Gastroesophageal sphincter (tissue), 3 donors: ENCODE data around the gene LHX6.

Experiments used
- EP300 ChIP-seq: sonication (generic); formaldehyde crosslinking; IDR thresholded peaks from one replicate; pipeline ENCODE4 v1.6.1; 2017; ENCODE audit warnings: antibody characterized with exemption, mild to moderate bottlenecking
- POLR2A ChIP-seq, 2 donors: fragments of 450-650 bp; IDR thresholded peaks; one replicate each; pipeline ENCODE4 v1.6.1; 2017; ENCODE audit warnings: antibody characterized with exemption in 2 of 2, mild to moderate bottlenecking in 2 of 2, moderate library complexity in 1 of 2
- POLR2AphosphoS5 ChIP-seq: sonication (generic); formaldehyde crosslinking; IDR thresholded peaks from one replicate; pipeline ENCODE4 v1.6.1; 2017; ENCODE audit warnings: antibody characterized with exemption
- TF ChIP-seq, protein P1 (sequence below), 4 experiments: fragments of 200-600 bp in 2 of 4; fragments of 450-650 bp in 2 of 4; sonication (generic) in 1 of 4; IDR thresholded peaks; one replicate each; pipeline ENCODE4 v1.5.1; 2017 to 2019; ENCODE audit warnings: antibody characterized with exemption in 4 of 4, mild to moderate bottlenecking in 2 of 4, moderate library complexity in 2 of 4

DNA sequence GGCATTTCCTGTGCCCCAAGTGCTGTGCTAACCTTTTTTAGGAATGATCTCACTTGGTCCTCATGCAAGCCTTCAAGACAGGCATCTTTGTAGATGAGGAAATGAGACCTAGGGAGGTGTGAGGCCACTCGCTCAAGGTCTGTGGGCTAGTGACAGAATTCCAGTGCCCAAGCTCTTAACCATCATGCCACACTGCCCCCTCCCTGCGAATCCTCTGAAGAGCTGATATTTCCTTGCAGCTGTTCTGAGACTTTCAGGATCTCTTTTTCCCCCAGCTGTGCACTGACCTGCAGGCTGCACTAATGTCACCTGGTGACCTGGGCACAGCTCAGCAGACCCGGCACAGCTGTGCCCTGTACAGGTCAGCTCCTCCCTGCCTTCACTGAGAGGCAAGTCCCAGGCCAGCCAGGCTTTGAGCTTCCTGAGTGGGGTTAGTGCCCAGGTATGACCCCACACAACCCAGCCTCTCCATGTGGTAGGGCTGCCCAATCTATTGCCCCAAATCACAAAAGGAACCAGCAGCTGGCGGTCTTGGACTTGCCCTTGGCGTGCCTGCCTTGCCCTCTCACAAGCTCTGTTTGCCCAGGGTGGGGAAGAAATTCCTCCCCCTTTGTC, 36.4 kb downstream of the LHX6 start:
- TF ChIP-seq POLR2A (IDR thresholded peaks at IDR 0.05) (no peak), POLR2AphosphoS5 (no peak), EP300 (no peak)
- TF ChIP-seq, protein P1, sequence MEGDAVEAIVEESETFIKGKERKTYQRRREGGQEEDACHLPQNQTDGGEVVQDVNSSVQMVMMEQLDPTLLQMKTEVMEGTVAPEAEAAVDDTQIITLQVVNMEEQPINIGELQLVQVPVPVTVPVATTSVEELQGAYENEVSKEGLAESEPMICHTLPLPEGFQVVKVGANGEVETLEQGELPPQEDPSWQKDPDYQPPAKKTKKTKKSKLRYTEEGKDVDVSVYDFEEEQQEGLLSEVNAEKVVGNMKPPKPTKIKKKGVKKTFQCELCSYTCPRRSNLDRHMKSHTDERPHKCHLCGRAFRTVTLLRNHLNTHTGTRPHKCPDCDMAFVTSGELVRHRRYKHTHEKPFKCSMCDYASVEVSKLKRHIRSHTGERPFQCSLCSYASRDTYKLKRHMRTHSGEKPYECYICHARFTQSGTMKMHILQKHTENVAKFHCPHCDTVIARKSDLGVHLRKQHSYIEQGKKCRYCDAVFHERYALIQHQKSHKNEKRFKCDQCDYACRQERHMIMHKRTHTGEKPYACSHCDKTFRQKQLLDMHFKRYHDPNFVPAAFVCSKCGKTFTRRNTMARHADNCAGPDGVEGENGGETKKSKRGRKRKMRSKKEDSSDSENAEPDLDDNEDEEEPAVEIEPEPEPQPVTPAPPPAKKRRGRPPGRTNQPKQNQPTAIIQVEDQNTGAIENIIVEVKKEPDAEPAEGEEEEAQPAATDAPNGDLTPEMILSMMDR (IDR thresholded peaks at IDR 0.05): no peak
